SK-N-SH treated with all-trans-retinoic acid at 6 μM for 48 hours (cell line): Measurements from ENCODE around the gene GRK3.
"Not testable (repeated sequence)": the region's sequence is repeated elsewhere in the genome, so short reads cannot be mapped to it uniquely, and the experiment has no call there.

Experiments used
- ATAC-seq: fragments of 200-7000 bp; cut with Tn5 transposase; 3 replicates; pipeline ENCODE4 v1.9.1; 2020; ENCODE audit warnings: mild to moderate bottlenecking, moderate library complexity
- ARNTL ChIP-seq: fragments of 450-650 bp; formaldehyde crosslinking; IDR thresholded peaks from 2 replicates; pipeline ENCODE4 v1.5.0; 2020; ENCODE audit warnings: low read depth, mild to moderate bottlenecking, moderate library complexity, borderline replicate concordance
- BACH2 ChIP-seq: fragments of 250-450 bp; sonication (Bioruptor Pico); IDR thresholded peaks from 2 replicates; pipeline ENCODE4 v1.9.0; 2021; ENCODE audit warnings: mild to moderate bottlenecking, borderline replicate concordance
- CSDC2 ChIP-seq: fragments of 250-450 bp; sonication (Bioruptor Pico); IDR thresholded peaks from 2 replicates; pipeline ENCODE4 v1.5.0; 2020; ENCODE audit warnings: mild to moderate bottlenecking, moderate library complexity
- CSRNP3 ChIP-seq: fragments of 250-450 bp; sonication (Bioruptor Pico); IDR thresholded peaks from 2 replicates; pipeline ENCODE4 v1.5.1; 2021; ENCODE audit warnings: mild to moderate bottlenecking, moderate library complexity
- ESRRG ChIP-seq: fragments of 250-450 bp; sonication (Bioruptor Pico); IDR thresholded peaks from 2 replicates; pipeline ENCODE4 v1.6.1; 2021; ENCODE audit warnings: mild to moderate bottlenecking
- ISL1 ChIP-seq: fragments of 250-450 bp; sonication (Bioruptor Pico); IDR thresholded peaks from 2 replicates; pipeline ENCODE4 v2.1.2; 2022; ENCODE audit warnings: mild to moderate bottlenecking, moderate library complexity
- PATZ1 ChIP-seq: fragments of 250-450 bp; sonication (Bioruptor Pico); IDR thresholded peaks from 2 replicates; pipeline ENCODE4 v1.8.0; 2020; ENCODE audit warnings: mild to moderate bottlenecking, moderate library complexity, borderline replicate concordance
- POU6F1 ChIP-seq: fragments of 250-450 bp; sonication (Bioruptor Pico); IDR thresholded peaks from 2 replicates; pipeline ENCODE4 v1.8.0; 2021; ENCODE audit warnings: low read depth, mild to moderate bottlenecking, moderate library complexity, borderline replicate concordance
- PPARA ChIP-seq: fragments of 250-450 bp; sonication (Bioruptor Pico); IDR thresholded peaks from 2 replicates; pipeline ENCODE4 v1.5.0; 2020; ENCODE audit warnings: mild to moderate bottlenecking, borderline replicate concordance
- RARB ChIP-seq: fragments of 250-450 bp; sonication (Bioruptor Pico); IDR thresholded peaks from 2 replicates; pipeline ENCODE4 v1.8.0; 2021; ENCODE audit warnings: mild to moderate bottlenecking, moderate library complexity
- SNAI2 ChIP-seq: fragments of 250-450 bp; sonication (Bioruptor Pico); IDR thresholded peaks from 2 replicates; pipeline ENCODE4 v1.5.0; 2020; ENCODE audit warnings: mild to moderate bottlenecking, moderate library complexity
- TCF4 ChIP-seq: fragments of 250-450 bp; sonication (Bioruptor Pico); IDR thresholded peaks from 2 replicates; pipeline ENCODE4 v1.8.0; 2021; ENCODE audit warnings: mild to moderate bottlenecking, moderate library complexity, borderline replicate concordance
- TOX ChIP-seq: fragments of 250-450 bp; sonication (Bioruptor Pico); IDR thresholded peaks from 2 replicates; pipeline ENCODE4 v1.8.0; 2021; ENCODE audit warnings: mild to moderate bottlenecking, moderate library complexity, borderline replicate concordance
- TSHZ2 ChIP-seq: fragments of 250-450 bp; sonication (Bioruptor Pico); IDR thresholded peaks from 2 replicates; pipeline ENCODE4 v1.5.0; 2020; ENCODE audit warnings: mild to moderate bottlenecking, moderate library complexity
- ZC3H10 ChIP-seq: fragments of 250-450 bp; sonication (Bioruptor Pico); IDR thresholded peaks from 2 replicates; pipeline ENCODE4 v1.5.1; 2021; ENCODE audit warnings: mild to moderate bottlenecking, moderate library complexity
- ZFP3 ChIP-seq: fragments of 250-450 bp; sonication (Bioruptor Pico); IDR thresholded peaks from 2 replicates; pipeline ENCODE4 v1.5.0; 2020; ENCODE audit warnings: mild to moderate bottlenecking, moderate library complexity
- ZFP30 ChIP-seq: fragments of 450-650 bp; formaldehyde crosslinking; IDR thresholded peaks from 2 replicates; pipeline ENCODE4 v1.5.0; 2022; ENCODE audit warnings: mild to moderate bottlenecking, moderate library complexity
- ZNF70 ChIP-seq: fragments of 450-650 bp; formaldehyde crosslinking; IDR thresholded peaks from 2 replicates; pipeline ENCODE4 v1.5.0; 2020; ENCODE audit warnings: mild to moderate bottlenecking, moderate library complexity

The GRK3 gene

GRCh38 chr22:25564979-25565677, 653 bp downstream of the GRK3 start:
- ATAC-seq: peak; percentile 37
- TF ChIP-seq PATZ1 (CRISPR knock-in tag): no peak
- TF ChIP-seq CSRNP3: no peak
- TF ChIP-seq ZNF70 (CRISPR knock-in tag): no peak

- no peak for ATAC-seq
- TF ChIP-seq ARNTL (CRISPR knock-in tag): no peak
- no peak for TF ChIP-seq ISL1 (CRISPR knock-in tag)
- TF ChIP-seq POU6F1 (CRISPR knock-in tag): no peak
- no peak for TF ChIP-seq ZFP30
- no peak for TF ChIP-seq TSHZ2
- no peak for TF ChIP-seq PATZ1 (CRISPR knock-in tag)
- no peak for TF ChIP-seq TOX
- TF ChIP-seq ESRRG: no peak
- no peak for TF ChIP-seq CSDC2 (CRISPR knock-in tag)
- TF ChIP-seq SNAI2 (CRISPR knock-in tag): no peak
- no peak for TF ChIP-seq TCF4 (CRISPR knock-in tag)
- no peak for TF ChIP-seq RARB (CRISPR knock-in tag)
- TF ChIP-seq PPARA: no peak
- no peak for TF ChIP-seq ZC3H10 (CRISPR knock-in tag)
These were observed 1.9 kb downstream of the GRK3 start for GRCh38 chr22:25566186-25566897.

- no peak for TF ChIP-seq ESRRG
- ATAC-seq: no peak
These were observed 2.4 kb downstream of the GRK3 start for GRCh38 chr22:25566898-25567235.

GRCh38 chr22:25567251-25567675, 2.8 kb downstream of the GRK3 start:
- TF ChIP-seq RARB (CRISPR knock-in tag): no peak
- TF ChIP-seq BACH2 (CRISPR knock-in tag): no peak
- no peak for TF ChIP-seq TOX
- no peak for TF ChIP-seq ZFP3 (CRISPR knock-in tag)
- no peak for ATAC-seq

GRCh38 chr22:25568066-25568465, 3.6 kb downstream of the GRK3 start:
- not testable (repeated sequence) for ATAC-seq
